Neural progenitor cell (in vitro differentiated cells): ENCODE measurements around the gene CDC42EP4. TPM values are rescaled to one million over a fixed set of nuclear protein-coding genes. Genes with fewer than 3 reads are reported as not detected.

ENCODE experiments used
- DNase-seq: peaks from one replicate; pipeline ENCODE4 v3.0.0-alpha.2; 2016; ENCODE audit warnings: low spot score
- H2AFZ ChIP-seq: fragments of 200-600 bp; sonication (generic); replicated peaks from 2 replicates; pipeline ENCODE4 v1.6.1; 2016; ENCODE audit warnings: antibody characterized with exemption
- H3F3A ChIP-seq: fragments of 200-600 bp; sonication (generic); 2 replicates; pipeline ENCODE4 v1.6.1; 2016; ENCODE audit warnings: antibody characterized with exemption, low read depth
- H3K27ac ChIP-seq: fragments of 200-600 bp; sonication (generic); 2 replicates; pipeline ENCODE4 v1.5.1; 2016; ENCODE audit warnings: mild to moderate bottlenecking
- H3K27me3 ChIP-seq: fragments of 200-600 bp; sonication (generic); 2 replicates; pipeline ENCODE4 v1.6.1; 2016; ENCODE audit warnings: mild to moderate bottlenecking, moderate library complexity
- H3K36me3 ChIP-seq: fragments of 200-600 bp; sonication (generic); 2 replicates; pipeline ENCODE4 v1.5.1; 2016
- H3K4me1 ChIP-seq: fragments of 200-600 bp; sonication (generic); 2 replicates; pipeline ENCODE4 v1.6.1; 2016; ENCODE audit warnings: mixed run types
- H3K4me2 ChIP-seq: fragments of 200-600 bp; sonication (generic); 2 replicates; pipeline ENCODE4 v1.6.1; 2016
- H3K4me3 ChIP-seq: fragments of 200-600 bp; sonication (generic); 2 replicates; pipeline ENCODE4 v1.5.1; 2016
- H3K79me2 ChIP-seq: fragments of 200-600 bp; sonication (generic); 2 replicates; pipeline ENCODE4 v1.6.1; 2016; ENCODE audit warnings: low read depth
- H3K9ac ChIP-seq: fragments of 200-600 bp; sonication (generic); 2 replicates; pipeline ENCODE4 v1.6.1; 2016
- H3K9me3 ChIP-seq: fragments of 200-600 bp; sonication (generic); 2 replicates; pipeline ENCODE4 v1.5.1; 2016; ENCODE audit warnings: low read depth
- H4K20me1 ChIP-seq: fragments of 200-600 bp; sonication (generic); 2 replicates; pipeline ENCODE4 v1.6.1; 2016; ENCODE audit warnings: low read depth
- H3K27ac Mint-ChIP-seq: 3 replicates; pipeline ENCODE4 v1.8.0; 2021; ENCODE audit warnings: mixed read lengths
- H3K27me3 Mint-ChIP-seq: 2 replicates; pipeline ENCODE4 v1.8.0; 2022; ENCODE audit warnings: low read depth, mild to moderate bottlenecking, inconsistent platforms, moderate library complexity, mixed read lengths; ENCODE audit not compliant: insufficient read depth
- H3K36me3 Mint-ChIP-seq: 3 replicates; pipeline ENCODE4 v1.8.0; 2021; ENCODE audit warnings: mixed read lengths
- H3K4me1 Mint-ChIP-seq: 3 replicates; pipeline ENCODE4 v1.8.0; 2021; ENCODE audit warnings: mixed read lengths
- H3K4me3 Mint-ChIP-seq: 3 replicates; pipeline ENCODE4 v1.8.0; 2021; ENCODE audit warnings: mild to moderate bottlenecking, moderate library complexity, mixed read lengths
- H3K9me3 Mint-ChIP-seq: 3 replicates; pipeline ENCODE4 v1.8.0; 2020; ENCODE audit warnings: mixed read lengths
- EZH2 ChIP-seq: fragments of 200-600 bp; sonication (generic); IDR thresholded peaks from 2 replicates; pipeline ENCODE4 v1.6.1; 2017; ENCODE audit warnings: antibody characterized with exemption, mild to moderate bottlenecking, moderate library complexity
- EZH2phosphoT487 ChIP-seq: fragments of 200-600 bp; sonication (generic); IDR thresholded peaks from 2 replicates; pipeline ENCODE4 v1.6.1; 2017; ENCODE audit warnings: antibody characterized with exemption
- total RNA-seq: library from RNA; depleted of rRNA; stranded (reverse); fragments of >200 nt; gene quantifications from 2 replicates; pipeline ENCODE4 v1.2.3, GENCODE V29; 2015; ENCODE audit warnings: low replicate concordance
- TF ChIP-seq, protein P1 (sequence below): fragments of 200-600 bp; sonication (generic); IDR thresholded peaks from 2 replicates; pipeline ENCODE4 v1.5.1; 2017; ENCODE audit warnings: antibody characterized with exemption, mild to moderate bottlenecking

The CDC42EP4 gene
- total RNA-seq, 1 donor from 2014 or later = 10.8 TPM

DNA sequence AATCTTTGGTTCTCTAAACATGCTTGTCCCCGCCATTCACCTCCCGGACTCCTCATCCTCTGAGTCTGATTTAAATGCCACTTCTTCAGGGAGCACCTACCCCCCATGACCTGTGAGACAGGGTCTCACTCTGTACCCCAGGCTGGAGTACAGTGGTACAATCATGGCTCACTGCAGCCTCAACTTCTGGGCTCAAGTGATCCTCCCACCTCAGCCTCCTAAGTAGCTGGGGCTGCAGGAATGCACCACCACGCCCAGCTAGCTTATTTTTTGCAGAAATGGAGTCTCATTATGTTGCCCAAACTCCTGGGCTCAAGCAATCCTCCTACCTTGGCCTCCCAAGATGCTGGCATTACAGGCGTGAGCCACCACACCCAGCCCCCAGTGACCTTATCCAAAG is 37.3 kb downstream of the CDC42EP4 start:
- DNase-seq = no peak
- peaks cover 11% of the 10 kb centered on the region for H3K4me1 Mint-ChIP-seq
- no peaks in the 10 kb centered on the region for H4K20me1 ChIP-seq
- no peaks in the 10 kb centered on the region for H3F3A ChIP-seq
- H3K27me3 Mint-ChIP-seq = peaks cover 3% of the 10 kb centered on the region
- H3K9me3 Mint-ChIP-seq = no peaks in the 10 kb centered on the region
- H3K36me3 Mint-ChIP-seq = no peaks in the 10 kb centered on the region
- no peaks in the 10 kb centered on the region for H3K36me3 ChIP-seq
- H3K4me3 ChIP-seq = no peak overlapping the region
- H3K4me1 ChIP-seq = no peaks in the 10 kb centered on the region
- no peaks in the 10 kb centered on the region for H3K9me3 ChIP-seq
- H3K27ac ChIP-seq = no peak overlapping the region
- no peak overlapping the region for H3K4me3 Mint-ChIP-seq
- no peaks in the 10 kb centered on the region for H3K79me2 ChIP-seq
- H3K27ac Mint-ChIP-seq = no peak overlapping the region
- TF ChIP-seq, protein P1, sequence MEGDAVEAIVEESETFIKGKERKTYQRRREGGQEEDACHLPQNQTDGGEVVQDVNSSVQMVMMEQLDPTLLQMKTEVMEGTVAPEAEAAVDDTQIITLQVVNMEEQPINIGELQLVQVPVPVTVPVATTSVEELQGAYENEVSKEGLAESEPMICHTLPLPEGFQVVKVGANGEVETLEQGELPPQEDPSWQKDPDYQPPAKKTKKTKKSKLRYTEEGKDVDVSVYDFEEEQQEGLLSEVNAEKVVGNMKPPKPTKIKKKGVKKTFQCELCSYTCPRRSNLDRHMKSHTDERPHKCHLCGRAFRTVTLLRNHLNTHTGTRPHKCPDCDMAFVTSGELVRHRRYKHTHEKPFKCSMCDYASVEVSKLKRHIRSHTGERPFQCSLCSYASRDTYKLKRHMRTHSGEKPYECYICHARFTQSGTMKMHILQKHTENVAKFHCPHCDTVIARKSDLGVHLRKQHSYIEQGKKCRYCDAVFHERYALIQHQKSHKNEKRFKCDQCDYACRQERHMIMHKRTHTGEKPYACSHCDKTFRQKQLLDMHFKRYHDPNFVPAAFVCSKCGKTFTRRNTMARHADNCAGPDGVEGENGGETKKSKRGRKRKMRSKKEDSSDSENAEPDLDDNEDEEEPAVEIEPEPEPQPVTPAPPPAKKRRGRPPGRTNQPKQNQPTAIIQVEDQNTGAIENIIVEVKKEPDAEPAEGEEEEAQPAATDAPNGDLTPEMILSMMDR = no peak
- no peak for TF ChIP-seq EZH2phosphoT487
- TF ChIP-seq EZH2 = no peak
- H3K27me3 ChIP-seq = no peaks in the 10 kb centered on the region
- no peak overlapping the region for H3K9ac ChIP-seq
- H3K4me2 ChIP-seq = no peak overlapping the region
- no peak overlapping the region for H2AFZ ChIP-seq

DNA sequence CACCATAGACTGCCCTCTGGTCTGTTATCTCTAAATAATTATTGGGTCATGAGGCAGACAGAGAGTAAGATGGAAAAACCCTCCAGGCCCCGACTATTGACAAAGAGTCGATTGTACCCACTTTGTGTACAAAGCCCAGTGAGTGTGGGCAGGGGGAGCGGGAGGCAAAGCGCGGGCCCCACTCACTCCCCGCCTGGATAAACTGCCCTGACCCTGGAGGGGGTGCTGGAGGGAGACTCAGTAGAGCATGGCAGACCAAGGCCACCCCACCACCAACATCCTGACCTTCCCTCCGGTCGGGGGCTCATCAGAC is 38.9 kb downstream of the CDC42EP4 start:
- peaks cover 6% of the 10 kb centered on the region for H3K4me1 ChIP-seq
- no peak overlapping the region for H3K4me3 ChIP-seq
- H3K36me3 ChIP-seq = no peaks in the 10 kb centered on the region
- Mint-ChIP-seq H3K4me3 (no peak overlapping the region), H3K36me3 (no peaks in the 10 kb centered on the region), H3K4me1 (no peaks in the 10 kb centered on the region), H3K27ac (no peak overlapping the region), H3K9me3 (no peaks in the 10 kb centered on the region), H3K27me3 (no peaks in the 10 kb centered on the region)
- no peaks in the 10 kb centered on the region for H4K20me1 ChIP-seq
- no peaks in the 10 kb centered on the region for H3K27me3 ChIP-seq
- no peak overlapping the region for H2AFZ ChIP-seq
- no peak overlapping the region for H3K4me2 ChIP-seq
- H3F3A ChIP-seq = peaks cover 10% of the 10 kb centered on the region
- TF ChIP-seq EZH2phosphoT487 (no peak), EZH2 (no peak)
- TF ChIP-seq, protein P1 = no peak
- H3K79me2 ChIP-seq = no peaks in the 10 kb centered on the region
- H3K27ac ChIP-seq = no peak overlapping the region
- DNase-seq = no peak
- H3K9ac ChIP-seq = no peak overlapping the region
- H3K9me3 ChIP-seq = no peaks in the 10 kb centered on the region

DNA sequence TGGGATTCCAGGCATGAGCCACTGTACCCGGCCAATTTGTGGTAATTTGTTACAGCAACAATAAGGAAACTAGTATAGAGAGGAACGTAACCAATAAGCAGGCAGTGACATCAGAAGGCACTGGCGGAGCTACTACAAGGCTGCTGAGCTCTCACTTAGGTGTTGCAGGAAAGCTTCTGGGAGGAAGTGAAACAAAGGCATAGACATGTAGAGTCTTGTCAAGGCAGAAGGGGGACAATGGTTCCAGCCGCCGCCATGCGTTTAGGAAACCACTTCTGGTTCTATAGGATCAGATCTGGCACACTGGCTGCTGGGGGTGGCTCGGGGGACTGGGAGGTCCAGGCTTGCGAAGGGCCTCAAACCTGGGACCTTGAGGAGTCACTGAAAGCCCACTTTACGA is 40.7 kb downstream of the CDC42EP4 start:
- no peaks in the 10 kb centered on the region for H3K79me2 ChIP-seq
- DNase-seq = no peak
- no peak overlapping the region for H3K27ac Mint-ChIP-seq
- TF ChIP-seq, protein P1 = no peak
- TF ChIP-seq EZH2phosphoT487 = no peak
- no peak for TF ChIP-seq EZH2
- no peaks in the 10 kb centered on the region for H3K9me3 ChIP-seq
- peaks cover 4% of the 10 kb centered on the region for H3K4me1 Mint-ChIP-seq
- peaks cover 10% of the 10 kb centered on the region for H3F3A ChIP-seq
- no peaks in the 10 kb centered on the region for H3K36me3 ChIP-seq
- H3K27me3 ChIP-seq = no peaks in the 10 kb centered on the region
- H3K4me3 ChIP-seq = no peak overlapping the region
- H2AFZ ChIP-seq = no peak overlapping the region
- no peak overlapping the region for H3K4me2 ChIP-seq
- H3K4me1 ChIP-seq = peaks cover 9% of the 10 kb centered on the region
- no peaks in the 10 kb centered on the region for H3K9me3 Mint-ChIP-seq
- H4K20me1 ChIP-seq = no peaks in the 10 kb centered on the region
- no peak overlapping the region for H3K27ac ChIP-seq
- H3K4me3 Mint-ChIP-seq = no peak overlapping the region
- no peaks in the 10 kb centered on the region for H3K27me3 Mint-ChIP-seq
- no peaks in the 10 kb centered on the region for H3K36me3 Mint-ChIP-seq
- H3K9ac ChIP-seq = no peak overlapping the region

DNA sequence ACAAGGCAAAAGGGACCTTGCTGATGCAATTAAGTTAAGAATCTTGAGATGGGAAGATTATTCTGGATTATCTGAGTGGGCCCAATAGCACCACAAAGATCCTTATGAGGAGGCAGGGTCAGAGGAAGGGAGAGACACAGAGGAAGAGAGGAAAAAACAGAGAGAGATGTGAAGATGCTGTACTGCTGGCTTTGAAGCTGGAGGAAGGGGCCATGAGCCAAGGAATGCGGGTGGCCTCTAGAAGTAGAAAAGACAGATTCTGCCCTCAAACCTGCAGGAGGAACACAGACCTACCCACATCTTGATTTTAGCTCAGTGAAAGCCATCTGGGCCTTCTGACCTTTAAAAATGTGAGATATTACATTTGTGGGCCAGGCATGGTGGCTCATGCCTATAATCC is 42.0 kb downstream of the CDC42EP4 start:
- Histone ChIP-seq H3K79me2 (no peaks in the 10 kb centered on the region), H3K9me3 (no peaks in the 10 kb centered on the region), H3K36me3 (no peaks in the 10 kb centered on the region), H3K27ac (no peak overlapping the region), H4K20me1 (no peaks in the 10 kb centered on the region), H2AFZ (no peak overlapping the region), H3K4me1 (peaks cover 9% of the 10 kb centered on the region), H3K27me3 (no peaks in the 10 kb centered on the region), H3K4me3 (no peak overlapping the region), H3K9ac (no peak overlapping the region), H3K4me2 (no peak overlapping the region), H3F3A (peaks cover 10% of the 10 kb centered on the region)
- Mint-ChIP-seq H3K4me3 (no peak overlapping the region), H3K4me1 (peaks cover 8% of the 10 kb centered on the region), H3K27me3 (no peaks in the 10 kb centered on the region), H3K9me3 (peaks cover 2% of the 10 kb centered on the region), H3K36me3 (no peaks in the 10 kb centered on the region), H3K27ac (no peak overlapping the region)
- TF ChIP-seq EZH2phosphoT487 = no peak
- TF ChIP-seq EZH2 = no peak
- TF ChIP-seq, protein P1 = no peak
- DNase-seq = no peak
